ENCODE measurements around the gene LHX3.
"Not testable (repeated sequence)": the region's sequence is repeated elsewhere in the genome, so short reads cannot be mapped to it uniquely, and the experiment has no call there.

LHX3 gene

GRCh38 chr9:136151848-136152542, 52.9 kb downstream of the LHX3 start:
- no peak for DNase-seq

DNA sequence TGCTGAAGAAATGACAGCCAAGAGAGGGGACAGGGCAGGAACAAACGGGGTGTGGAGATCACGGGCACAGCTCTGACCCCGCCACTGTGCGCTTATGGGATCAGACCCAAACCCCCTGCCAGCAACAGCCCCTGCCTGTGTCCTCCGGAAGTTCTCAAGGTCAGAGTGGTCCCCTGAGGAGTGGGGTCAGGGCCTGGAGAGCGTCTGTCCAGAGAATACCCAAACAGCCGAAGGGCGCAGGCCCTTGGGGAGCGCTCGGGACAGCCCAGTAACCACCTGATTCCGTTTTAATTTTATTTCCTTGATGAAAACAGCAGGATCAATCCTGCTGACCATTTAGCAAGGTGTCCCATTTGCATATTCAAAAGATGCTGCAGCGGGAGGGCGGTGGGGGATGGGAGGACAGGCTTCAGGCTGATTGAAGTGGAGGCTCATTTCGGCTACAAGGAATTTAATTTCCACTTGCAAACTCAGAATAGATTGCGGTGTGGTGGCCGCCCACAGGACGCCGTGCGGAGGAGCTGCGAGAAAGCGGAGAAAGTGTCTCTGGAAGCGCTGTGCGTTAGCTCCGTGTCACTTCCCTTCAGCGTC, 53.6 kb downstream of the LHX3 start:
- no peak for DNase-seq

GRCh38 chr9:136150664-136151213, 54.2 kb downstream of the LHX3 start:
- not testable (repeated sequence) for DNase-seq

DNA sequence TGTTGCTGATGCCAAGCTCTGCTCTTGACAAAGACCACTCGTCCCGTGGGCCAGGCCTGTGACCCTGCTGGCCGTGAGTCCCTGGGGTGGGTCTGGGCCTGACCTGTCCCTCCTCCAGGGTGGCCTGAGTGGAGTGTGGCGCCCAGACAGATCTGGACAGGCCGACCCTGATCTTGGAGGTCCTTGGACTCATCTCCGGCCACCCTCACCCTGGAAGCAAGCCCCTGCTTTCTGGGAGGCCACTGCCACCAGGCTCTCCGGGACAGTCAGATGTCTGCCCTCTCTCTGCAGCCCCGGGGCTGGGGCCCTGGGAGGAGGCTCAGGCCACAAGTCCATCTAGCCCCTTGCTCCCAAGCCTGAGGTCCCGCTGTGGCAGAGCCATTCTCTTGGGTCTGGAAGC, 55.1 kb downstream of the LHX3 start:
- DNase-seq = no peak

DNA sequence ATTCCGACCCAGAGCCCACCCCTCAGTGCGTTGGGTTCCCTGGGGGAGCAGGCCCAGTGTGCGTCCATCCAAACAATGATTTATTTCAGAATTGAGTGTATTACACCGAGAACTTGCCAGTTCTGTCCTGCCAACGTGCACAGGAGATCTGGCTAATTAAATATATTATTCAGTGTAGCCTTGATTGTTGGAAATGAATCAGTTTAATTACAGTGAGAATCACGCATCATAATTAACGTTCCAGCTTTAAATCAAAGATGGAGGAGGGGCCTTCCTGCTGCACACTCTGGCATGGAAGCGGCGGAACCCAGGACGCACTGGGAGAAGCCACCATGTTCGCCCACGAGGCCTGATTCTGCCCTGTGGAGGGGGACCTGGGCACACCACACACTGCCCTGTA, 55.6 kb downstream of the LHX3 start:
- no peak for DNase-seq

- DNase-seq = no peak
Measured at GRCh38 chr9:136148766-136149165, 56.2 kb downstream of the LHX3 start.

DNA sequence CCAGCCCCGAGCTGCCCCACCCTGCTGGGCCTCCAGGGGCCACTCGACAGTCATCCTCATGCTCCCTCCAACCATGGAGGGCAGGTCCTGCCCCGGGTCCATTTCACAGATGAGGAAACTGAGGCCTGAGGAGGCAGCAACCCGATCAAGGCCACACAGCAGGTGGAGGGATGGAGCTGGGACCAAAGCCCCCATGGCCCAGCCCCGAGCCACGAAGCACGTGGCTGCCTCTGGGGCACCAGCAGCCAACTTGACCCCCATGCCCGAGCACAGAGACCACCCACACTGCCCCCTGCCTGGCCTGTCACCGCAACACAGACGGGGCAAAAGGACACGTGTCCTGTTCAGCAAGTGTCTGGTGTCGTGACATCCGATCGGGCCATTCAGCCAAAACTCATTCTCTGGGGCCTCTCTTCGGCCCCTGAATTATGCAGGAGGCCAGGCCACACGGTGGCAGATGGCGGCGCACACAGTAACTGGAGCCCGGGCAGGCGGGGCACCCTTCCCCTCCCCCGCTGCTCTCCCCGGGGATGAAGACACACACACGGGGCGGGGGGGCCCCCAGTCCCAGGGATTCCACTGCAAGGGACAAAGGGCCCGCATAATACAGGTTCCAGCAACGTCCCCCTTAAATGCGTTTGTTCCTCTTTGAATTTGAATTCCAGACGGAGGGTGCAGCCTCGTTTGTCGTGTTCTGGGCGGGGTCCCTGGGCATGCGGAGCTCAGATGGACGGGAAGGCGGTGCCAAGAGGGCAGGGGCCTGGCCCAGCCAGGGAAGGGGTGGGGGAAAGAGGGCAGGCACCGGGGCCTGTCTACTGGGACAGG, 56.8 kb downstream of the LHX3 start:
- DNase-seq = no peak

DNA sequence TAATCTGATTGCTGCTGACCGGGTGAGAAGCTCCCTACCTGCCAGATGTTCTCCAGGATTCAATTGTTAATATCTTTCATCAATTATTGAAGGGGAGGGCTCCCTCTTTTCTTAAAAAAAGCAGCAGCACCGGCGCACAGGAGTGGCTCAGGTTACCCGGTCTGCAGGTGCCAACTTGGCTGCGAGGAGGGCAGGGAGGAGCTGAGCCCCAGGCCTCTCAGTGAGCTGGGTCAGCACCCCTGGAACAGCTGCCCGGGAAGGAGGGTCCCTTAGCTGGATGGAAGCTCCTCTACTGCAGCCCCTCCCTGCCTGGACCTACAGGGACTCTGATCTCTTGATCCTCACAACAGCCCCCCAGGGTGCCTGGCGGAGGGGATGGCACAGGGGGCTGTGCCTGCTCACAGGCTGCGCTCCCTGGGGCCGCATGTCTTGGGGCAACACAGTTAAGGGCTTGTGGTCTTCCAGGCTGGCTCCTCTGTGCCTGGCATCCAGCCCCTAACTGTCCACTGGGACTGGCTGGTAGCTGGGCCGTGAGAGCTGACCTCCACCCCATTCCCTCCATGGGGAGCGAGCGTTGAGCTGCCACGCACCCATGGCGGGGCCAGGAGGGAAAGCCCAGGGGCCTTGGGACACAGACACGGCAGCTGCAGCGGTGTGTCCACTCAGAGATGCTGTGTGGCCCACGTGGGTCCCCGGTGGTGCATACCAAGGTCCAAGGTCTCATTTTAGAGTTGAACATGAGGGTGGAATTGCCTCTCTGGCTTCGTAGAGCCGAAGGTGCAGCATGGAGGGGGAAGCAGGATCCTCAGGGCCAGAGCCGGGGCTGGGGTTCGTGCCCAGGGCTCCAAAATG, 57.7 kb downstream of the LHX3 start:
- no peak for DNase-seq

Measured in CD4-positive, alpha-beta T cell treated with Interleukin-6 for 4 hours (primary cell).